Measurements from ENCODE around the gene UBE2E1.

Gene UBE2E1

DNA sequence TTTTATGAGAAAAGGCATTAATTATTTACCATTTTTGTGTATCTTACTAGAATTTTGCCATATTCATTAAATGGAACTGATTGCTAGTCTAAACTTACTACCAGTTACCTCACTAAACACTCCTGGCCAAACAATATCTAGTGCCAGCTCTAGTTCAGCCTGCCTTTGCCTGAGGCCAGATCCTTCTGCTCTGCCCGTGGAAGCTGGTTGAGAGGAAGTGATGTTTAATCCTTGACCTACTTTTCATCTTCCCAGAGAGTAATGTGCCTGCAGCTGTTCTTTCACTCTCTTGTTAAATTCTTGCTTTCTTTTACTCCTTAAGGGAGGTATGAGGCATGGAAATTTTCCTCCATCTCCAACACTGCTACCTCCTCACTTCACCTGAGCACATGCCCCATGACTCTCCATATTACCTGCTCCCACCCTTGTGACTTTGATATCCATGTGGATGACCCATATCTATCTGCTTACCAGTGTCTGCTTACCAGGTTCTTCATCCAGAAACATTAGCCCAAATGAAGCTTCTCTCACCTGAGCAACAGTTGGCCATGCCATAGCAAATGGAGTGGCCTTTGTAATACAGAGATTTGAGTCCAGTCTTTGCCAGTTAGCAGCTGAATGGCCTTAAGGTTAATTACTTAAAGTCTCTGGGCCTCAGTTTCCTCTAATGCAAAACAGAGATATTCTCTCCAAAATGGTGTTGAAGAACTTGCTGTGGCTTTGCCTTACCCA is 53.4 kb downstream of the UBE2E1 start:
- no peak for DNase-seq (ENCODE audit: low read depth, low spot score)
- TF ChIP-seq POLR2AphosphoS5 (IDR thresholded peaks at IDR 0.05; ENCODE audit: borderline replicate concordance, low read depth, low read length) (no peak), EZH2 (IDR thresholded peaks at IDR 0.05) (no peak), FOXP2 (optimal IDR thresholded peaks at IDR 0.05; ENCODE audit: control extremely low read depth, extremely low read length, insufficient read depth) (no peak)
- Histone ChIP-seq H3K9ac (ENCODE audit: insufficient read length) (no peak overlapping the region), H3K9me3 (ENCODE audit: low read depth, low read length) (no peaks in the 10 kb centered on the region), H3K27ac (no peak overlapping the region), H3K36me3 (ENCODE audit: insufficient read depth, low read length) (no peaks in the 10 kb centered on the region; the same call in 1 of the 2 replicates), H3K4me3 (no peak overlapping the region)

DNA sequence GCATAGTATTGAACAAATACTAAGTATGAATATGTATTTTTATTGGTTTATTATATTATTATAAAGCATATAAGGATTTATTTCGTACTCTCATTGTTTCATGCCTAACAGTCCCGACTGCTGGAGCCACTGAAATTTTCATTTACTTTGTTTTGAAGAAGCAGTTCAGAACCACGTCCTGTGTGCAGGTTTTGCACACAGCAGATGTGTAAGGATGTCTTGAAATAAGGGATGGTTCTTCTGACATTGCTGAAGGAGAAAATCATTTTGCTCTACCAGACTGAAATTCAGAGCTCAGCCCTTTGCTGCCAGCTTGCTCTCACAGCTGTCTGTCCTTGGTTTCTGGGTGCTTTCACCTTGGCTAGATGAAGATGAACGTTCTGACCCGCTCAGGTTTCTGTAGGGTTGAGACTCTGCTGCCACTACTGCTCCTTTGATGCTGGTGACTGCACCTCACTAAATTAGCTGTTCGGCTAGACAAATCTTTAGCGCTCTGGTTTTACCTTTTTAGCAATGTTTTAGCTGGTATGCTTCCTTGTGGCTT is 54.2 kb downstream of the UBE2E1 start:
- TF ChIP-seq FOXP2 (optimal IDR thresholded peaks at IDR 0.05; ENCODE audit: control extremely low read depth, extremely low read length, insufficient read depth) = no peak
- TF ChIP-seq POLR2AphosphoS5 (IDR thresholded peaks at IDR 0.05; ENCODE audit: borderline replicate concordance, low read depth, low read length) = no peak
- TF ChIP-seq EZH2 (IDR thresholded peaks at IDR 0.05) = no peak
- H3K9me3 ChIP-seq (ENCODE audit: low read depth, low read length) = no peaks in the 10 kb centered on the region
- no peak overlapping the region for H3K27ac ChIP-seq
- no peak overlapping the region for H3K4me3 ChIP-seq
- no peaks in the 10 kb centered on the region; the same call in 1 of the 2 replicates for H3K36me3 ChIP-seq (ENCODE audit: insufficient read depth, low read length)
- DNase-seq (ENCODE audit: low read depth, low spot score) = no peak
- H3K9ac ChIP-seq (ENCODE audit: insufficient read length) = no peak overlapping the region

DNA sequence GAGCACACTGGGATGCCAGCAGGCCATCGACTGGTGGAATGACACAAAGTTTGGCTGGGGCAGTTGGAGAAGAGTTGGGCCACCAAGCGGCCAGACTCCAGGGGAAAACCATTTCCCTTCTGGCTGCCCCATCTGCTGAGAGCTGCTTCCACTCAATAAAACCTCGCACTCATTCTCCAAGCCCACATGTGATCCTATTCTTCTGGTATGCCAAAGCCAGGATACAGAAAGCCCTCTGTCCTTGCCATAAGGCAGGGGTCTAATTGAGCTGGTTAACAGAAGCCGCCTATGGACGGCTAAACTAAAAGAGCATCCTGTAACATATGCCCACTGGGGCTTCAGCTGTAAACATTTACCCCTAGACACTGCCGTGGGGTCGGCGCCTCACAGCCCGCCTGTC is 55.9 kb downstream of the UBE2E1 start:
- Histone ChIP-seq H3K4me3 (no peak overlapping the region), H3K27ac (no peak overlapping the region), H3K9ac (ENCODE audit: insufficient read length) (no peak overlapping the region), H3K9me3 (ENCODE audit: low read depth, low read length) (no peaks in the 10 kb centered on the region), H3K36me3 (ENCODE audit: insufficient read depth, low read length) (no peaks in the 10 kb centered on the region; the same call in 1 of the 2 replicates)
- TF ChIP-seq POLR2AphosphoS5 (IDR thresholded peaks at IDR 0.05; ENCODE audit: borderline replicate concordance, low read depth, low read length) (no peak), FOXP2 (optimal IDR thresholded peaks at IDR 0.05; ENCODE audit: control extremely low read depth, extremely low read length, insufficient read depth) (no peak), EZH2 (IDR thresholded peaks at IDR 0.05) (no peak)
- DNase-seq (ENCODE audit: low read depth, low spot score) = no peak

DNA sequence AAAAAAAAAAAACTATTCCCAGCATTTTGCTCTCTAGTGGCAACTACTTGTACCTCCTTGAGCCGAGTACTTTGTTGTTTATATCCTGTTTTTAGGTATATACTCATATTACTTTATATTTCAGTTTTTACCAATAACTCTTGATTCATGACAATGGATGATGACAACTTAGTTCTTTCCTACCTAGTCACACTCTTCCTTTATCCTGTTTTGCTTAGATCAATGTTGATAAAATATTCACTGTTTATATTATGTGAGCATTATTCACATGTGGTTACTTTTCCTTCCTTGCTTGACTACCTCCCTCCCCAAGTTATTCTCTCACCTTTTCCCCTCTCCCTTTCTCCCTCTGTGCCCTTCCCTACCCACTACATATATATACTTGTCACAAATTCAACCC is 57.3 kb downstream of the UBE2E1 start:
- no peak for DNase-seq (ENCODE audit: low read depth, low spot score)
- Histone ChIP-seq H3K27ac (no peak overlapping the region), H3K36me3 (ENCODE audit: insufficient read depth, low read length) (no peaks in the 10 kb centered on the region; the same call in 1 of the 2 replicates), H3K9ac (ENCODE audit: insufficient read length) (no peak overlapping the region), H3K9me3 (ENCODE audit: low read depth, low read length) (no peaks in the 10 kb centered on the region), H3K4me3 (no peak overlapping the region)
- TF ChIP-seq POLR2AphosphoS5 (IDR thresholded peaks at IDR 0.05; ENCODE audit: borderline replicate concordance, low read depth, low read length) (no peak), EZH2 (IDR thresholded peaks at IDR 0.05) (no peak), FOXP2 (optimal IDR thresholded peaks at IDR 0.05; ENCODE audit: control extremely low read depth, extremely low read length, insufficient read depth) (no peak)

DNA sequence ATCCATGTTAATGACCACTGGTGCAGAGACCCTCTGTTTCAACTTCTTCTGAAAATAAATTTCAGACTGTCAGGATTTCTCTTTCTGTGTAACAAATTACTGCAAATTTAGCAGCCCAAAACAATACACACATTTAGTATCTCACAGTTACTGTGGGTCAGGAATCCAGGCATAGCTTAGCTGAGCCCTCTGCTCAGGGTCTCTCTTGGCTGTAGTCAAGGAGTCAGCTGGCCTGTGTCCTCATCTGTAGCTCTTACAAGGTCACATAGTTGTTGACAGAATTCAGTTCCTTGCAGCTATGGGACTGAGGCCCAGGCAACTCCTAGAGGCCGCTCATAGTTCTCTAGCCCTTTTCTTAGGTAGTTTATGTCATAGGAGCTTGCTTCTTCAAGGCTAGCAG is 59.2 kb downstream of the UBE2E1 start:
- Histone ChIP-seq H3K36me3 (ENCODE audit: insufficient read depth, low read length) (no peaks in the 10 kb centered on the region; the same call in 1 of the 2 replicates), H3K9me3 (ENCODE audit: low read depth, low read length) (no peaks in the 10 kb centered on the region), H3K27ac (no peak overlapping the region)

DNA sequence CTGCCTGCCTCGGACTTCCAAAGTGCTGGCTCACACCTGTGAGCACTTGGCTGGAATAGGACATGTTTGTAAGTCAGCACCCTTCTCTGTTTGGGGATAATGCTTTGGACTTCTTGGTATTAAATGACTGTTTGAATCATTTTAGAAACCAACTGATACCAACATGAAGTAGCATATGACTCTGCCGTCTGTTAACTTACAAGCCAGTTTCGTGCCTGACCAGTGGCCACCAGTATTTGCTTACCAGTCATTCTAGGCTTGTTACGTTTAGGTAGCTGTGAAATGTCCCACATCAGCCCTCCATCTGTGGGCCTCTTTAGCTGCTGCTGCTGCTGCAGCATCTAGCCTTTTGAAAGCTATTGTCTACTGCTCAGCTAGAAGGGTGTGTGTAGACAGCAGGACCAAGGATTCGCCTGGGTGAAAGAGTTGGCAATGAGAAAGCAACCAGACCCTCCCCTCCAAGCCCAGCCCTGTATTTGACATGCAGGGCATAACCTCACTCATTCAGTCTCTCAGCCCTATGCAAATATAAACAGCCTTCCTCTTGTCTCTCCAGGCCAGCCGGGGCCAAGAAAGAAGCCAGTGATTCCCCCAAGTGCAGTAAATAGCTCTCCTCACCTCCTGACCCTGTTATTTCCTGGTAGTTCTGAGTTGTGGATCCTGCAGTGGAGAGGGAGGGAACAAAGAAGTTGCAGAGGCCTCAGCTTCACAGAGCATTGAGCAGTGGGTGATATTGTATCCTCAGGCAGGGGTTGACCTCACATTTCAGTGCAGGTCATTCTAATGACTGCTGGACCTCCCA is 60.0 kb downstream of the UBE2E1 start:
- H3K4me3 ChIP-seq = no peak overlapping the region
- H3K9ac ChIP-seq (ENCODE audit: insufficient read length) = no peak overlapping the region
- TF ChIP-seq FOXP2 (optimal IDR thresholded peaks at IDR 0.05; ENCODE audit: control extremely low read depth, extremely low read length, insufficient read depth) (no peak), EZH2 (IDR thresholded peaks at IDR 0.05) (no peak), POLR2AphosphoS5 (IDR thresholded peaks at IDR 0.05; ENCODE audit: borderline replicate concordance, low read depth, low read length) (no peak)
- H3K36me3 ChIP-seq (ENCODE audit: insufficient read depth, low read length) = no peaks in the 10 kb centered on the region; the same call in 1 of the 2 replicates
- DNase-seq (ENCODE audit: low read depth, low spot score) = no peak
- no peaks in the 10 kb centered on the region for H3K9me3 ChIP-seq (ENCODE audit: low read depth, low read length)
- no peak overlapping the region for H3K27ac ChIP-seq

More for the DNA sequence above, 59.2 kb downstream of the UBE2E1 start:
- no peak for DNase-seq (ENCODE audit: low read depth, low spot score)
- Histone ChIP-seq H3K4me3 (no peak overlapping the region), H3K9ac (ENCODE audit: insufficient read length) (no peak overlapping the region)
- TF ChIP-seq EZH2 (IDR thresholded peaks at IDR 0.05) (no peak), FOXP2 (optimal IDR thresholded peaks at IDR 0.05; ENCODE audit: control extremely low read depth, extremely low read length, insufficient read depth) (no peak), POLR2AphosphoS5 (IDR thresholded peaks at IDR 0.05; ENCODE audit: borderline replicate concordance, low read depth, low read length) (no peak)

DNA sequence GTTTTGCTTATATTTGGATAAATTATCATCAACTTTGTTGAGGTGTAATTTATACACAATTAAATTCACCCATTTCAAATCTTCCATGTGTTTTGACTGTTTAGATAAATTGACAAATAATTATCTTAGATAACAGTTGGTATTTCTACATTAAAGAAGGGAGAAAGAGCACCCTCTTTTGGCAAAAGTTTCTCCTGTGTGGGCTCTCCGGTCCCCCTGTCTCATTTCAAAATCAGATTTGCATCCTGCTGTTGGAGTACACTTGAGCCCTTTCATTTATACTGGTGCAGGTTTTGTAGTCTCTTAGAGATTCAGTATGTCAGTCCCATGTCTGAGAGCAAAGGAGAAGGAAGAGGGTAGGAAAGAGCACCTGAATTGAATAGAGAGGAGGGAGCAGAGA is 61.6 kb downstream of the UBE2E1 start:
- DNase-seq (ENCODE audit: low read depth, low spot score) = no peak
- no peak for TF ChIP-seq EZH2 (IDR thresholded peaks at IDR 0.05)
- no peak for TF ChIP-seq POLR2AphosphoS5 (IDR thresholded peaks at IDR 0.05; ENCODE audit: borderline replicate concordance, low read depth, low read length)
- TF ChIP-seq FOXP2 (optimal IDR thresholded peaks at IDR 0.05; ENCODE audit: control extremely low read depth, extremely low read length, insufficient read depth) = no peak
- Histone ChIP-seq H3K9ac (ENCODE audit: insufficient read length) (no peak overlapping the region), H3K27ac (no peak overlapping the region), H3K4me3 (no peak overlapping the region), H3K9me3 (ENCODE audit: low read depth, low read length) (no peaks in the 10 kb centered on the region), H3K36me3 (ENCODE audit: insufficient read depth, low read length) (no peaks in the 10 kb centered on the region)

DNA sequence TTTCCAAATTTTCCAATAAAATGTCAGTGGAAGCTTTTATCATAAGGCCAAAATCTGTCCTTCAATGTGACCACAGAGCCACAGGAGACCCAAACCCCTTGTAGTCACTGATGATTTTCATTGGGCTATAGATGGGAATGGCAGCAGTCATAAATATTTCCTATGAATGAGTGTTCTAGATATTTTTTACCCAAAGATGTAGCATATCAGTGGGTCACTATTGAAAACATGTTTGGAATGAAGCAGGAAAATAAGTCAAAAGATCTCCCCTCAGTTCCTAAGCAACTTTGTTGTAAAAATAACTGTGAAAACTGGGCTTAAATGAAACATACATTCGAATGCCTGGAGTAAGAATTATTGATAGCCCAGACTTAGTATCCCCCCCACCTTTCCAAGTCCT is 62.1 kb downstream of the UBE2E1 start:
- no peak overlapping the region for H3K9ac ChIP-seq (ENCODE audit: insufficient read length)
- H3K27ac ChIP-seq = no peak overlapping the region
- no peak for TF ChIP-seq EZH2 (IDR thresholded peaks at IDR 0.05)
- TF ChIP-seq FOXP2 (optimal IDR thresholded peaks at IDR 0.05; ENCODE audit: control extremely low read depth, extremely low read length, insufficient read depth) = no peak
- TF ChIP-seq POLR2AphosphoS5 (IDR thresholded peaks at IDR 0.05; ENCODE audit: borderline replicate concordance, low read depth, low read length) = no peak
- no peaks in the 10 kb centered on the region for H3K9me3 ChIP-seq (ENCODE audit: low read depth, low read length)
- no peak for DNase-seq (ENCODE audit: low read depth, low spot score)
- H3K36me3 ChIP-seq (ENCODE audit: insufficient read depth, low read length) = no peaks in the 10 kb centered on the region
- H3K4me3 ChIP-seq = no peak overlapping the region
